ENCODE data around the gene KSR2. TPM values are rescaled to one million over a fixed set of nuclear protein-coding genes. Genes with fewer than 3 reads are reported as not detected.

The KSR2 gene
- total and polyA plus RNA-seq, 2 of the 13 experiments (the other 11 are each of a cell fraction or from before 2014, with no cell fraction given), result 0.02 TPM; not detected in 1

DNA sequence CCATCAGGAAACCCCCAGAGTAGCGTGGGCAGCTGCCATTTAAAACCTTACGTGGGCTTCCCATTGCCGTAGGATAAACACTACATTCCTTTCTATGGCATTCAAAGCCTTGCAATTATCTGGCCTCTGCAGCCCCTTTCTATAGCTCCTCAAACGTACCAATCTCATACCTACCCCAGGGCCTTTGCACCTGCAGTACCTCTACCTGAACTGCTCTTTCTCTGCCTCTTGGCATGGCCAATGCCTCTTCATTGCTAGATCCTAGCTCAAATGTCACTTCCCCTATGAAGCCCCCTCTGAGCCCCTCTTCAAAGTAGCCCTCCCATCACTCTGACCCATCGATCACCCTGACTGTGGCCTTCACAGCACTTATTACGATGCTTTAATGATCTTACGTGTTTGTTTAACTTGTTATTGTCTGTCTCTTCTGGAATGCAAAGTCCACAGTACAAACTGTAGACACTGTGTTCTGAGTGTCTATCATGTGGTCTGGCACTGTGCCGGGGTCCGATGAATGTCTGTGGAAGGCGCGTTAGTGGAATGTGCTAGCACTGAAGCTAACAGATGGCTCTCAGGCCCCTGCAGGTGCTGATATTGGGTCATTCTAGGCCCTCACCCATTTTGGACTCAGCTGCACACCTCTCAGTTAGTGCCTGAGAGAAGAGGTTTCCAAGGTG, 450.1 kb downstream of the KSR2 start (continued):
- TF ChIP-seq, protein P1, sequence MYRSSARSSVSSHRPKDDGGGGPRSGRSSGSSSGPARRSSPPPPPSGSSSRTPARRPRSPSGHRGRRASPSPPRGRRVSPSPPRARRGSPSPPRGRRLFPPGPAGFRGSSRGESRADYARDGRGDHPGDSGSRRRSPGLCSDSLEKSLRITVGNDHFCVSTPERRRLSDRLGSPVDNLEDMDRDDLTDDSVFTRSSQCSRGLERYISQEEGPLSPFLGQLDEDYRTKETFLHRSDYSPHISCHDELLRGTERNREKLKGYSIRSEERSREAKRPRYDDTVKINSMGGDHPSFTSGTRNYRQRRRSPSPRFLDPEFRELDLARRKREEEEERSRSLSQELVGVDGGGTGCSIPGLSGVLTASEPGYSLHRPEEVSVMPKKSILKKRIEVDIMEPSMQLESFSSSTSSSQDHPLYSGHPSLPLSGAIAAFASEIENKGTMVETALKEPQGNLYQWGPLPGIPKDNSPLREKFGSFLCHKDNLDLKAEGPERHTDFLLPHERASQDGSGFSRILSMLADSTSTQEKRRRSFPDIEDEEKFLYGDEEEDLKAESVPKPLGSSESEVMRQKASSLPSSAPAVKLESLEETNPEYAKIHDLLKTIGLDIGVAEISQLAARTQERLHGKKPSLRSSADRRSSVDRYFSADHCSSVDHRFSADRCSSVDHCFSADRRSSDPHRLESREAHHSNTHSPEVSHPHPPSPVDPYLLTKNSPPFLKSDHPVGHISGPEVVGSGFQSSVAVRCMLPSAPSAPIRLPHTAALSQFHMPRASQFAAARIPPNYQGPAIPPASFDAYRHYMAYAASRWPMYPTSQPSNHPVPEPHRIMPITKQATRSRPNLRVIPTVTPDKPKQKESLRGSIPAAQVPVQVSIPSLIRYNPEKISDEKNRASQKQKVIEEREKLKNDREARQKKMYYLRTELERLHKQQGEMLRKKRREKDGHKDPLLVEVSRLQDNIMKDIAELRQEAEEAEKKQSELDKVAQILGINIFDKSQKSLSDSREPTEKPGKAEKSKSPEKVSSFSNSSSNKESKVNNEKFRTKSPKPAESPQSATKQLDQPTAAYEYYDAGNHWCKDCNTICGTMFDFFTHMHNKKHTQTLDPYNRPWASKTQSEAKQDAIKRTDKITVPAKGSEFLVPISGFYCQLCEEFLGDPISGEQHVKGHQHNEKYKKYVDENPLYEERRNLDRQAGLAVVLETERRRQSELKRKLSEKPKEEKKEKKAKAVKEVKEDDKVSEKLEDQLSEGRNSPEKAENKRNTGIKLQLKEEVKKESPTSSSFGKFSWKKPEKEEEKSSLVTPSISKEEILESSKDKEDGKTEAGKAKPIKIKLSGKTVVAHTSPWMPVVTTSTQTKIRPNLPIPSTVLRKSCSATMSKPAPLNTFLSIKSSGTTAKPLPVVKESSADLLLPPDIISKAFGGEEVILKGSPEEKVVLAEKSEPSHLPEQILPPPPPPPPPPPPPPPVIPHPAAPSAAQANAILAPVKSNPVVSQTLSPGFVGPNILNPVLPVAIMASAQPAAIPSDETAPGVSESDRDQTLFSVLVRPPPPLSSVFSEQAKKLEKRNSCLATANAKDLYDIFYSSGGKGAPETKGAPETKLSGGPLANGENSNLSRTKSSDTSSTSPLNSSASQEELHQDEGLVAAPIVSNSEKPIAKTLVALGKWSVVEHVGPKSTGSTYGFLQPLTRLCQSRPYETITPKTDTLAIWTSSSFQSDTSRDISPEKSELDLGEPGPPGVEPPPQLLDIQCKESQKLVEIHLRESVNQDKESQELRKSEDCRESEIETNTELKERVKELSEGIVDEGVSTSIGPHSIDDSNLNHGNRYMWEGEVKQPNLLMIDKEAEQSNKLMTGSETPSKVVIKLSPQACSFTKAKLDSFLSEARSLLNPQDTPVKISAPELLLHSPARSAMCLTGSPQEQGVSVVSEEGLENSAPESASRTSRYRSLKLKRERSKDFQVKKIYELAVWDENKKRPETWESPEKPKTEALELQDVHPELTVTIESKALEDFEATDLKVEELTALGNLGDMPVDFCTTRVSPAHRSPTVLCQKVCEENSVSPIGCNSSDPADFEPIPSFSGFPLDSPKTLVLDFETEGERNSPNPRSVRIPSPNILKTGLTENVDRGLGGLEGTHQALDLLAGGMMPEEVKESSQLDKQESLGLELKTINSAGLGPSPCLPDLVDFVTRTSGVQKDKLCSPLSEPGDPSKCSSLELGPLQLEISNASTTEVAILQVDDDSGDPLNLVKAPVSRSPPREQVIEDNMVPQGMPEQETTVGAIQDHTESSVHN (CRISPR knock-in tag; IDR thresholded peaks at IDR 0.05), result no peak
- TF ChIP-seq PHB2 (IDR thresholded peaks at IDR 0.05; ENCODE audit: partially characterized antibody), result no peak
- no peak for TF ChIP-seq ZNF232 (CRISPR knock-in tag; IDR thresholded peaks at IDR 0.05; ENCODE audit: borderline replicate concordance)
- no peak for TF ChIP-seq ZNF878 (CRISPR knock-in tag; IDR thresholded peaks at IDR 0.05)
- TF ChIP-seq HHEX (CRISPR knock-in tag; IDR thresholded peaks at IDR 0.05), result peak; percentile 87
- TF ChIP-seq, protein P2, sequence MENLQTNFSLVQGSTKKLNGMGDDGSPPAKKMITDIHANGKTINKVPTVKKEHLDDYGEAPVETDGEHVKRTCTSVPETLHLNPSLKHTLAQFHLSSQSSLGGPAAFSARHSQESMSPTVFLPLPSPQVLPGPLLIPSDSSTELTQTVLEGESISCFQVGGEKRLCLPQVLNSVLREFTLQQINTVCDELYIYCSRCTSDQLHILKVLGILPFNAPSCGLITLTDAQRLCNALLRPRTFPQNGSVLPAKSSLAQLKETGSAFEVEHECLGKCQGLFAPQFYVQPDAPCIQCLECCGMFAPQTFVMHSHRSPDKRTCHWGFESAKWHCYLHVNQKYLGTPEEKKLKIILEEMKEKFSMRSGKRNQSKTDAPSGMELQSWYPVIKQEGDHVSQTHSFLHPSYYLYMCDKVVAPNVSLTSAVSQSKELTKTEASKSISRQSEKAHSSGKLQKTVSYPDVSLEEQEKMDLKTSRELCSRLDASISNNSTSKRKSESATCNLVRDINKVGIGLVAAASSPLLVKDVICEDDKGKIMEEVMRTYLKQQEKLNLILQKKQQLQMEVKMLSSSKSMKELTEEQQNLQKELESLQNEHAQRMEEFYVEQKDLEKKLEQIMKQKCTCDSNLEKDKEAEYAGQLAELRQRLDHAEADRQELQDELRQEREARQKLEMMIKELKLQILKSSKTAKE (CRISPR knock-in tag; IDR thresholded peaks at IDR 0.05; ENCODE audit: borderline replicate concordance), result peak; percentile 72
- TF ChIP-seq JUND (CRISPR knock-in tag; IDR thresholded peaks at IDR 0.05), result no peak
- TF ChIP-seq ZNF792 (CRISPR knock-in tag; IDR thresholded peaks at IDR 0.05), result no peak
- TF ChIP-seq, protein P3, sequence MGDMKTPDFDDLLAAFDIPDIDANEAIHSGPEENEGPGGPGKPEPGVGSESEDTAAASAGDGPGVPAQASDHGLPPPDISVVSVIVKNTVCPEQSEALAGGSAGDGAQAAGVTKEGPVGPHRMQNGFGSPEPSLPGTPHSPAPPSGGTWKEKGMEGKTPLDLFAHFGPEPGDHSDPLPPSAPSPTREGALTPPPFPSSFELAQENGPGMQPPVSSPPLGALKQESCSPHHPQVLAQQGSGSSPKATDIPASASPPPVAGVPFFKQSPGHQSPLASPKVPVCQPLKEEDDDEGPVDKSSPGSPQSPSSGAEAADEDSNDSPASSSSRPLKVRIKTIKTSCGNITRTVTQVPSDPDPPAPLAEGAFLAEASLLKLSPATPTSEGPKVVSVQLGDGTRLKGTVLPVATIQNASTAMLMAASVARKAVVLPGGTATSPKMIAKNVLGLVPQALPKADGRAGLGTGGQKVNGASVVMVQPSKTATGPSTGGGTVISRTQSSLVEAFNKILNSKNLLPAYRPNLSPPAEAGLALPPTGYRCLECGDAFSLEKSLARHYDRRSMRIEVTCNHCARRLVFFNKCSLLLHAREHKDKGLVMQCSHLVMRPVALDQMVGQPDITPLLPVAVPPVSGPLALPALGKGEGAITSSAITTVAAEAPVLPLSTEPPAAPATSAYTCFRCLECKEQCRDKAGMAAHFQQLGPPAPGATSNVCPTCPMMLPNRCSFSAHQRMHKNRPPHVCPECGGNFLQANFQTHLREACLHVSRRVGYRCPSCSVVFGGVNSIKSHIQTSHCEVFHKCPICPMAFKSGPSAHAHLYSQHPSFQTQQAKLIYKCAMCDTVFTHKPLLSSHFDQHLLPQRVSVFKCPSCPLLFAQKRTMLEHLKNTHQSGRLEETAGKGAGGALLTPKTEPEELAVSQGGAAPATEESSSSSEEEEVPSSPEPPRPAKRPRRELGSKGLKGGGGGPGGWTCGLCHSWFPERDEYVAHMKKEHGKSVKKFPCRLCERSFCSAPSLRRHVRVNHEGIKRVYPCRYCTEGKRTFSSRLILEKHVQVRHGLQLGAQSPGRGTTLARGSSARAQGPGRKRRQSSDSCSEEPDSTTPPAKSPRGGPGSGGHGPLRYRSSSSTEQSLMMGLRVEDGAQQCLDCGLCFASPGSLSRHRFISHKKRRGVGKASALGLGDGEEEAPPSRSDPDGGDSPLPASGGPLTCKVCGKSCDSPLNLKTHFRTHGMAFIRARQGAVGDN (CRISPR knock-in tag; IDR thresholded peaks at IDR 0.05), result no peak
- TF ChIP-seq RARG (CRISPR knock-in tag; IDR thresholded peaks at IDR 0.05; ENCODE audit: low read depth), result no peak
- TF ChIP-seq NCOA2 (CRISPR knock-in tag; IDR thresholded peaks at IDR 0.05), result peak; percentile 65
- TF ChIP-seq TAF15 (IDR thresholded peaks at IDR 0.05; ENCODE audit: low read depth, low read length, poor library complexity, severe bottlenecking), result no peak
- TF ChIP-seq, protein P4, sequence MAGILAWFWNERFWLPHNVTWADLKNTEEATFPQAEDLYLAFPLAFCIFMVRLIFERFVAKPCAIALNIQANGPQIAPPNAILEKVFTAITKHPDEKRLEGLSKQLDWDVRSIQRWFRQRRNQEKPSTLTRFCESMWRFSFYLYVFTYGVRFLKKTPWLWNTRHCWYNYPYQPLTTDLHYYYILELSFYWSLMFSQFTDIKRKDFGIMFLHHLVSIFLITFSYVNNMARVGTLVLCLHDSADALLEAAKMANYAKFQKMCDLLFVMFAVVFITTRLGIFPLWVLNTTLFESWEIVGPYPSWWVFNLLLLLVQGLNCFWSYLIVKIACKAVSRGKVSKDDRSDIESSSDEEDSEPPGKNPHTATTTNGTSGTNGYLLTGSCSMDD (CRISPR knock-in tag; IDR thresholded peaks at IDR 0.05), result no peak
- no peak for TF ChIP-seq ZNF572 (CRISPR knock-in tag; IDR thresholded peaks at IDR 0.05)

All from HepG2 (cell line).